ENCODE data around the gene GPR155. TPM values are rescaled to one million over a fixed set of nuclear protein-coding genes. Genes with fewer than 3 reads are reported as not detected.
A peak's percentile ranks its signal among the peaks of the same experiment; 100 is the strongest.

GPR155 gene, protein sequence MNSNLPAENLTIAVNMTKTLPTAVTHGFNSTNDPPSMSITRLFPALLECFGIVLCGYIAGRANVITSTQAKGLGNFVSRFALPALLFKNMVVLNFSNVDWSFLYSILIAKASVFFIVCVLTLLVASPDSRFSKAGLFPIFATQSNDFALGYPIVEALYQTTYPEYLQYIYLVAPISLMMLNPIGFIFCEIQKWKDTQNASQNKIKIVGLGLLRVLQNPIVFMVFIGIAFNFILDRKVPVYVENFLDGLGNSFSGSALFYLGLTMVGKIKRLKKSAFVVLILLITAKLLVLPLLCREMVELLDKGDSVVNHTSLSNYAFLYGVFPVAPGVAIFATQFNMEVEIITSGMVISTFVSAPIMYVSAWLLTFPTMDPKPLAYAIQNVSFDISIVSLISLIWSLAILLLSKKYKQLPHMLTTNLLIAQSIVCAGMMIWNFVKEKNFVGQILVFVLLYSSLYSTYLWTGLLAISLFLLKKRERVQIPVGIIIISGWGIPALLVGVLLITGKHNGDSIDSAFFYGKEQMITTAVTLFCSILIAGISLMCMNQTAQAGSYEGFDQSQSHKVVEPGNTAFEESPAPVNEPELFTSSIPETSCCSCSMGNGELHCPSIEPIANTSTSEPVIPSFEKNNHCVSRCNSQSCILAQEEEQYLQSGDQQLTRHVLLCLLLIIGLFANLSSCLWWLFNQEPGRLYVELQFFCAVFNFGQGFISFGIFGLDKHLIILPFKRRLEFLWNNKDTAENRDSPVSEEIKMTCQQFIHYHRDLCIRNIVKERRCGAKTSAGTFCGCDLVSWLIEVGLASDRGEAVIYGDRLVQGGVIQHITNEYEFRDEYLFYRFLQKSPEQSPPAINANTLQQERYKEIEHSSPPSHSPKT
- polyA plus RNA-seq (2013, experiment 1 of 2) = 0.42 TPM
- 0.28 TPM for polyA plus RNA-seq (2013, experiment 2 of 2)

DNA sequence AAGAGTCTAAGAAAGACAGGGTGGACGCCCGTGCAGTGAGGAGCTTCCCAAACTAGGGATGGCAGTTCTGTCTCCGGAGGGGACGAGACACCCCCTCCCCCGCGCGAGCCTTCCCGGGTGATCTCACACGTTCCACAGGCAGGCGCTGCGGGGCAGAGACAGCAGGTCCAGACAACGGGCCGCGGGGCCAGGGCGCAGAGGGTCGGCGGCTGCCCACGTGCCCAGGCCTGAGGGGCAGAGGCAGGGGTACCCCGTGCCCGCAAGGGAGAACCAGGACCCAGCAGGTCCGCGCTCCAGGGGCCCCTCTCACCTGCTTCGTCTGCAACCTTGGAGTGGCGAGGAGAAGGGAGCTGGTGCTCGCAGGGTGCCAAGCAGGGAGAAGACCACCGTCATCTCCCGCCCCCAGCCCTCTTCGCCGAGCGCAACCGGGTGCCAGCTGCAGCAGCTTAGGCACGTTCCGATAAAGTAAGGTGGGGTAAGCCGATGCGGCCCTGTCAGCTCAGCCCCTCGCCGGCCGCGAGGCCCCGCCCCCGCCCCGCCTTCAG lies at the start of gene GPR155:
TSS of gene GPR155 (minus strand) at position 467 of the 545 bp plus-strand sequence. CDS start 5,073 bp downstream, outside the sequence.
- peaks cover 0 to 11% (median 5%) of the 10 kb centered on the region in 3 experiments for H3K27me3 ChIP-seq (ENCODE audit: control insufficient read depth in 3 of 3, insufficient read depth in 3 of 3, low read depth in 1 of 3, low read length in 3 of 3)
- H4K8ac ChIP-seq (ENCODE audit: low read depth, low read length) = no peak within 1 kb of the TSS
- H3K4me1 ChIP-seq (ENCODE audit: control insufficient read depth in 2 of 2, insufficient read depth in 1 of 2, low read depth in 1 of 2, low read length in 2 of 2) = peaks cover 0 to 6% of the 10 kb centered on the region in 2 donors
- peak within 1 kb of the TSS; percentile 88 for H3K9ac ChIP-seq (ENCODE audit: low read depth, low read length, poor library complexity)
- H3K79me1 ChIP-seq (ENCODE audit: low read depth, low read length) = no peaks in the 10 kb centered on the region
- H2AK5ac ChIP-seq (ENCODE audit: low read depth, low read length) = peak within 1 kb of the TSS; percentile 79
- peak within 1 kb of the TSS; percentile 25 for H3K14ac ChIP-seq (ENCODE audit: low read length)
- no peaks in the 10 kb centered on the region for H3K9me3 ChIP-seq (replicated peaks in 1 of 2; ENCODE audit: control insufficient read depth in 2 of 2, insufficient read depth in 1 of 2, low read depth in 1 of 2, low read length in 2 of 2)
- no peak within 1 kb of the TSS for H2BK120ac ChIP-seq (ENCODE audit: low read depth, low read length)
- no peak within 1 kb of the TSS for H4K91ac ChIP-seq (ENCODE audit: low read depth, low read length, poor library complexity)
- H3K18ac ChIP-seq (ENCODE audit: low read length) = peak within 1 kb of the TSS; percentile 91
- peak within 1 kb of the TSS; percentile 96 for H2AFZ ChIP-seq (ENCODE audit: low read length)
- no peak within 1 kb of the TSS for H3K27ac ChIP-seq (replicated peaks; ENCODE audit: low read length)
- no CpG with 5 or more reads among the region's 42 CpGs for WGBS, 2 donors (ENCODE audit: extremely low coverage in 2 of 2, insufficient read length in 2 of 2, insufficient replicate concordance in 1 of 2)
- H2BK12ac ChIP-seq (ENCODE audit: low read length) = no peak within 1 kb of the TSS
- peak within 1 kb of the TSS; percentile 99 for H3K4me2 ChIP-seq (ENCODE audit: insufficient read depth, low read length, poor library complexity, severe bottlenecking)
- peak within 1 kb of the TSS; percentile 22 for H3K23ac ChIP-seq (ENCODE audit: low read depth, low read length, poor library complexity)
- no peak within 1 kb of the TSS for H3K4ac ChIP-seq (ENCODE audit: low read length)
- peak within 1 kb of the TSS; percentile 80 to 84 for H3K4me3 ChIP-seq (ENCODE audit: low read length in 2 of 2)
- H2BK15ac ChIP-seq (ENCODE audit: low read length) = no peak within 1 kb of the TSS
- no peaks in the 10 kb centered on the region for H3K36me3 ChIP-seq (replicated peaks in 1 of 2; ENCODE audit: control insufficient read depth in 2 of 2, insufficient read depth in 2 of 2, low read length in 2 of 2)
- H2BK5ac ChIP-seq (ENCODE audit: low read length) = no peak within 1 kb of the TSS
- peak; percentile 24 for DNase-seq (ENCODE audit: low spot score)

DNA sequence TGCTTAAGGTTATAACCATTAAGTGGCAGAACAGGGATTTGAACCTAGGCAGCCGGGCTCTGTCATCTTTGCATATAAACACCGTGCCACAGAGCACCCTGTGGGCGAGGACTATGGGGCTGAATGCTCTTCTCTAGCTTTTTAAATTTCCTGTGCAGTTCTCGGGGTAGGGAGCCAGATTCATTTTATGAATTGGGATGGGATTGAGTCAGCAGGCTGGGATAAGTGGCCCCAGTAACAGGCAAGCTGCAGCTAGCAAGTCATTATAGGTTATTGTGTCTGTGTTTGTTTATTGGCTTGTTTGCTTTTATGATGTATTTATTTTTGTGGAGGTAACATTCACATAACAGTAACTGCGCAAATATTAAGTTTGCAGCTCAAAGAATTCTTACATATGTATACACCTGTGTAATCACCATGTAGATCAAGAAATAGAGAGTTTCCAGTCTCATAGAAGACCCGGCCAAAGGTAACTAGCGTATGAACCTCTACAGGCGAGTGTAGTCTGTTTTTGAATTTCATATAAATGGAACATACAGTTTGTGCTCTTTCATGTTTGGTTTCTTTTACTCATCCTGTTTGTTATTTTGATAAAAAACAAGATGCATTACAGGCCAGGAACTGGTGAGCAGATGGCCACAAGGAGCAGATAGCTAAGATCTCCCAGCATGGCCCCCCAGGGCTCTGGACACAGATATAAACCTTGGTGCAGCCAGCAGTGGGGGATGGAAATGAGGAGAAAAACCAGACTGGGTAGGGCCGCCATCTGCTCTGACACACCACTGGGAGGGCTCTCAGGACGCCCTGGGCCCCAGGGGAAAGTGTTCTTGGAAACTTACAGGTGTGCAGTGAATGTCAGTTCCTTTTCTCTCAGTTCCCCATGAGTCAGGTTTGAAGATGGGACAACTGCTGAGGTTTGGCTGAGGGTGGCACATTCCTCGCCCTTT lies 49.2 kb upstream of the GPR155 start:
- no peak for DNase-seq (ENCODE audit: low spot score)
- Histone ChIP-seq H3K4me2 (ENCODE audit: insufficient read depth, low read length, poor library complexity, severe bottlenecking) (no peak overlapping the region), H3K27ac (replicated peaks; ENCODE audit: low read length) (no peak overlapping the region), H2AFZ (ENCODE audit: low read length) (no peak overlapping the region), H4K8ac (ENCODE audit: low read depth, low read length) (no peak overlapping the region), H3K4ac (ENCODE audit: low read length) (no peak overlapping the region), H3K9ac (ENCODE audit: low read depth, low read length, poor library complexity) (no peak overlapping the region), H2AK5ac (ENCODE audit: low read depth, low read length) (no peak overlapping the region), H3K36me3 (replicated peaks in 1 of 2; ENCODE audit: control insufficient read depth in 2 of 2, insufficient read depth in 2 of 2, low read length in 2 of 2) (no peaks in the 10 kb centered on the region), H2BK12ac (ENCODE audit: low read length) (no peak overlapping the region), H3K4me1 (ENCODE audit: control insufficient read depth in 2 of 2, insufficient read depth in 1 of 2, low read depth in 1 of 2, low read length in 2 of 2) (no peaks in the 10 kb centered on the region), H2BK120ac (ENCODE audit: low read depth, low read length) (no peak overlapping the region), H3K9me3 (replicated peaks in 1 of 2; ENCODE audit: control insufficient read depth in 2 of 2, insufficient read depth in 1 of 2, low read depth in 1 of 2, low read length in 2 of 2) (no peaks in the 10 kb centered on the region), H3K27me3 (ENCODE audit: control insufficient read depth in 3 of 3, insufficient read depth in 3 of 3, low read depth in 1 of 3, low read length in 3 of 3) (no peaks in the 10 kb centered on the region), H3K18ac (ENCODE audit: low read length) (no peak overlapping the region), H2BK5ac (ENCODE audit: low read length) (peak overlapping the region; percentile 4), H3K14ac (ENCODE audit: low read length) (no peak overlapping the region), H3K23ac (ENCODE audit: low read depth, low read length, poor library complexity) (no peak overlapping the region), H3K79me1 (ENCODE audit: low read depth, low read length) (no peaks in the 10 kb centered on the region), H3K4me3 (ENCODE audit: low read length in 2 of 2) (no peak overlapping the region), H4K91ac (ENCODE audit: low read depth, low read length, poor library complexity) (no peak overlapping the region), H2BK15ac (ENCODE audit: low read length) (no peak overlapping the region)
- WGBS, 2 donors (ENCODE audit: extremely low coverage in 2 of 2, insufficient read length in 2 of 2, insufficient replicate concordance in 1 of 2) = no CpG with 5 or more reads among the region's 11 CpGs

DNA sequence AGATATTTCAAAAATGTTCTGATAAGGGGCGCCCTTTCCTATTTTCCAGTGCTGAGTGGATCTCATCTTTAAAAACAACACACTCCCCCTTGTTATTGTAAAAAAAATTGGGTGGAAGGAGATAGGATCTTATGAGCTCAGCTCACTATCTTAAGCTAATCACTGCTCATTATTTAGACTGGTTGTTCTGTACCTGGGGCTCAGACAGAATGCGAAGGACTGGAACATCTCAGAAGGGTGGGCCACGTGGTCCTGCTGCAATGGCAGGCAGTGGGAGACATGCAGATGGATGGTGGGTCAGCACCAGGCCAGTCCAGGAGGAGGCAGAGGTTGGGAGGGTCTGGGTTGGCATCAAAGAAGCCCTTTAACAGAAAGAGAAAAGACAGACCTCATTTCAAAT lies 48.3 kb upstream of the GPR155 start:
- H3K18ac ChIP-seq (ENCODE audit: low read length) = no peak overlapping the region
- WGBS, 2 donors (ENCODE audit: extremely low coverage in 2 of 2, insufficient read length in 2 of 2, insufficient replicate concordance in 1 of 2) = no CpG with 5 or more reads among the region's 3 CpGs
- no peak for DNase-seq (ENCODE audit: low spot score)

More for the DNA sequence above, 48.3 kb upstream of the GPR155 start:
- H3K4ac ChIP-seq (ENCODE audit: low read length) = no peak overlapping the region
- no peak overlapping the region for H2AFZ ChIP-seq (ENCODE audit: low read length)
- no peak overlapping the region for H2AK5ac ChIP-seq (ENCODE audit: low read depth, low read length)
- no peak overlapping the region for H4K91ac ChIP-seq (ENCODE audit: low read depth, low read length, poor library complexity)
- H4K8ac ChIP-seq (ENCODE audit: low read depth, low read length) = no peak overlapping the region
- no peak overlapping the region for H2BK15ac ChIP-seq (ENCODE audit: low read length)
- H3K36me3 ChIP-seq (replicated peaks in 1 of 2; ENCODE audit: control insufficient read depth in 2 of 2, insufficient read depth in 2 of 2, low read length in 2 of 2) = no peaks in the 10 kb centered on the region
- no peaks in the 10 kb centered on the region for H3K4me1 ChIP-seq (ENCODE audit: control insufficient read depth in 2 of 2, insufficient read depth in 1 of 2, low read depth in 1 of 2, low read length in 2 of 2)
- no peak overlapping the region for H3K4me3 ChIP-seq (ENCODE audit: low read length in 2 of 2)
- H3K9me3 ChIP-seq (replicated peaks in 1 of 2; ENCODE audit: control insufficient read depth in 2 of 2, insufficient read depth in 1 of 2, low read depth in 1 of 2, low read length in 2 of 2) = no peaks in the 10 kb centered on the region
- H2BK120ac ChIP-seq (ENCODE audit: low read depth, low read length) = no peak overlapping the region
- H3K79me1 ChIP-seq (ENCODE audit: low read depth, low read length) = no peaks in the 10 kb centered on the region
- H3K23ac ChIP-seq (ENCODE audit: low read depth, low read length, poor library complexity) = no peak overlapping the region
- no peaks in the 10 kb centered on the region for H3K27me3 ChIP-seq (ENCODE audit: control insufficient read depth in 3 of 3, insufficient read depth in 3 of 3, low read depth in 1 of 3, low read length in 3 of 3)
- no peak overlapping the region for H3K27ac ChIP-seq (replicated peaks; ENCODE audit: low read length)
- H2BK5ac ChIP-seq (ENCODE audit: low read length) = no peak overlapping the region
- no peak overlapping the region for H3K9ac ChIP-seq (ENCODE audit: low read depth, low read length, poor library complexity)
- no peak overlapping the region for H3K14ac ChIP-seq (ENCODE audit: low read length)
- no peak overlapping the region for H3K4me2 ChIP-seq (ENCODE audit: insufficient read depth, low read length, poor library complexity, severe bottlenecking)
- no peak overlapping the region for H2BK12ac ChIP-seq (ENCODE audit: low read length)

Measured in neuronal stem cell (in vitro differentiated cells).